ENCODE data around the gene CAPN9. TPM values are rescaled to one million over a fixed set of nuclear protein-coding genes. Genes with fewer than 3 reads are reported as not detected.

Gene CAPN9
- total and polyA plus RNA-seq, 2 donors from 2014 or later, result 0.41 TPM; not detected in 1

DNA sequence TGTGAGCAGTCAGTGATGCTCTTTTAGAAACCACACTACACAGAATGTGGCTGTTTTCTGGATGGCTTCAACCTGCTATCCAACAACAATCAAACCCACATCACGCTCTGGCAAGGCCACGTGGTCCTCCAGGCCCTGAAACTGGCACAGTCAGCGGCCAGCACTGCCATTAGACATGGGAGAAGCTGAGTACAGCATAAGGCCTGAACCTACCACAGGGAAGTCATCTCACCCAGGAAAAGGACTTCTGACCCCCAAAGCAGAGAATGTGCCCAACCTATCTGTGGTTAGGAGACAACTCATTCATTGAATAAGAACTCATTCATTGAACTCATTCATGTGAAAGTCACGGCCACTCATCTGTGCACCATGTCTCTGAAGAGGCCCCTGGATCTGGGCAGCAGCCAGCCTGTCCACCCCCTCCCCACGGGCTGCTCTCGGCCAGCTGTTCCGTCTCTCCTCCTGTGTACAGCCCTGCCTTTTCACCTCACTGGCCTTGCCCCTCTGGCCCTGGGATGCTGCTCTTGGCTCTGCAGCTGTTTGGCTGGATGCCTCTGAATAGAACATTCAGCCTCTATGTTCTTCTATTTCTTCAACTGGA lies 80.0 kb downstream of the CAPN9 start:
- Histone ChIP-seq H3K9ac (ENCODE audit: low read length in 3 of 3) (no peak overlapping the region), H3K4me1 (ENCODE audit: control insufficient read depth in 2 of 3, insufficient read depth in 2 of 3, low read depth in 1 of 3, low read length in 3 of 3) (peaks cover 0 to 4% (median 0%) of the 10 kb centered on the region in 3 donors), H3K4me3 (ENCODE audit: low read length in 3 of 3) (no peak overlapping the region), H3K36me3 (ENCODE audit: control insufficient read depth in 2 of 3, insufficient read depth in 3 of 3, low read length in 3 of 3) (no peaks in the 10 kb centered on the region), H3K9me3 (ENCODE audit: control insufficient read depth in 2 of 3, insufficient read depth in 1 of 3, low read length in 3 of 3) (no peaks in the 10 kb centered on the region), H3K27ac (ENCODE audit: low read depth in 2 of 2, low read length in 2 of 2) (no peak overlapping the region), H3K27me3 (ENCODE audit: control insufficient read depth, insufficient read depth, low read length) (no peaks in the 10 kb centered on the region)
- intact Hi-C loops (cut with DNase I), result no loop called here
- TF ChIP-seq, protein P1, sequence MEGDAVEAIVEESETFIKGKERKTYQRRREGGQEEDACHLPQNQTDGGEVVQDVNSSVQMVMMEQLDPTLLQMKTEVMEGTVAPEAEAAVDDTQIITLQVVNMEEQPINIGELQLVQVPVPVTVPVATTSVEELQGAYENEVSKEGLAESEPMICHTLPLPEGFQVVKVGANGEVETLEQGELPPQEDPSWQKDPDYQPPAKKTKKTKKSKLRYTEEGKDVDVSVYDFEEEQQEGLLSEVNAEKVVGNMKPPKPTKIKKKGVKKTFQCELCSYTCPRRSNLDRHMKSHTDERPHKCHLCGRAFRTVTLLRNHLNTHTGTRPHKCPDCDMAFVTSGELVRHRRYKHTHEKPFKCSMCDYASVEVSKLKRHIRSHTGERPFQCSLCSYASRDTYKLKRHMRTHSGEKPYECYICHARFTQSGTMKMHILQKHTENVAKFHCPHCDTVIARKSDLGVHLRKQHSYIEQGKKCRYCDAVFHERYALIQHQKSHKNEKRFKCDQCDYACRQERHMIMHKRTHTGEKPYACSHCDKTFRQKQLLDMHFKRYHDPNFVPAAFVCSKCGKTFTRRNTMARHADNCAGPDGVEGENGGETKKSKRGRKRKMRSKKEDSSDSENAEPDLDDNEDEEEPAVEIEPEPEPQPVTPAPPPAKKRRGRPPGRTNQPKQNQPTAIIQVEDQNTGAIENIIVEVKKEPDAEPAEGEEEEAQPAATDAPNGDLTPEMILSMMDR (IDR thresholded peaks at IDR 0.05; ENCODE audit: borderline replicate concordance, extremely low read depth, insufficient read depth), result no peak
- DNase-seq (peak; percentile 50 to 92 (median 64)), FAIRE-seq (no peak)

GRCh38 chr1:230827801-230828200 lies 80.6 kb downstream of the CAPN9 start:
- Histone ChIP-seq H3K27ac (ENCODE audit: low read depth in 2 of 2, low read length in 2 of 2) (no peak overlapping the region), H3K27me3 (ENCODE audit: control insufficient read depth, insufficient read depth, low read length) (no peaks in the 10 kb centered on the region), H3K9ac (ENCODE audit: low read length in 3 of 3) (no peak overlapping the region), H3K36me3 (ENCODE audit: control insufficient read depth in 2 of 3, insufficient read depth in 3 of 3, low read length in 3 of 3) (no peaks in the 10 kb centered on the region), H3K9me3 (ENCODE audit: control insufficient read depth in 2 of 3, insufficient read depth in 1 of 3, low read length in 3 of 3) (no peaks in the 10 kb centered on the region), H3K4me3 (ENCODE audit: low read length in 3 of 3) (no peak overlapping the region), H3K4me1 (ENCODE audit: control insufficient read depth in 2 of 3, insufficient read depth in 2 of 3, low read depth in 1 of 3, low read length in 3 of 3) (peaks cover 0 to 4% (median 0%) of the 10 kb centered on the region in 3 donors)
- peak in 1 of 5 donors; percentile 84 for DNase-seq
- TF ChIP-seq, protein P1 (IDR thresholded peaks at IDR 0.05; ENCODE audit: borderline replicate concordance, extremely low read depth, insufficient read depth), result no peak
- intact Hi-C loops (cut with DNase I), result no loop called here
- no peak for FAIRE-seq

DNA sequence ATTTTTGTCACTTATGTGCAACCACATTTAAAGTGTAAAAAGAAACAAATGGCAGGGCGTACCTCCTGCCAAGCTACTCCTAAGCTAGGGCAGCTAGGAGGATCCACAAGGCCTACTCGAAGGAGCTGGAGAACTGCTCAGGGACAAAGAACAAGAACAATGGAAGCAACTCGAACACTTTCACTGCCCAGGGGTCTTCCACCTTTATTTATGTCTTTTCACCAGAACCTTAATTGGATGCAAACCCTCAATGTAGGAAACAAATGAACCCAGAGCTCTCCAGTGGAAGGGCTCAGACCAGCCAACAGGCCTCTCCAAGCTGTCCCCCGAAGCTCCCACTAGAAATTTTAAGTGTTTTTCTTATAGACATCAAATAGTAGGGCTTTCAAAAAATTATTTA lies 81.2 kb downstream of the CAPN9 start:
- Histone ChIP-seq H3K27ac (ENCODE audit: low read depth in 2 of 2, low read length in 2 of 2) (no peak overlapping the region), H3K4me3 (ENCODE audit: low read length in 3 of 3) (no peak overlapping the region), H3K9me3 (ENCODE audit: control insufficient read depth in 2 of 3, insufficient read depth in 1 of 3, low read length in 3 of 3) (no peaks in the 10 kb centered on the region), H3K9ac (ENCODE audit: low read length in 3 of 3) (no peak overlapping the region), H3K4me1 (ENCODE audit: control insufficient read depth in 2 of 3, insufficient read depth in 2 of 3, low read depth in 1 of 3, low read length in 3 of 3) (peaks cover 0 to 4% (median 0%) of the 10 kb centered on the region in 3 donors), H3K36me3 (ENCODE audit: control insufficient read depth in 2 of 3, insufficient read depth in 3 of 3, low read length in 3 of 3) (no peaks in the 10 kb centered on the region), H3K27me3 (ENCODE audit: control insufficient read depth, insufficient read depth, low read length) (no peaks in the 10 kb centered on the region)
- TF ChIP-seq, protein P1 (IDR thresholded peaks at IDR 0.05; ENCODE audit: borderline replicate concordance, extremely low read depth, insufficient read depth), result no peak
- intact Hi-C loops (cut with DNase I), result no loop called here
- FAIRE-seq (no peak), DNase-seq (no peak)

DNA sequence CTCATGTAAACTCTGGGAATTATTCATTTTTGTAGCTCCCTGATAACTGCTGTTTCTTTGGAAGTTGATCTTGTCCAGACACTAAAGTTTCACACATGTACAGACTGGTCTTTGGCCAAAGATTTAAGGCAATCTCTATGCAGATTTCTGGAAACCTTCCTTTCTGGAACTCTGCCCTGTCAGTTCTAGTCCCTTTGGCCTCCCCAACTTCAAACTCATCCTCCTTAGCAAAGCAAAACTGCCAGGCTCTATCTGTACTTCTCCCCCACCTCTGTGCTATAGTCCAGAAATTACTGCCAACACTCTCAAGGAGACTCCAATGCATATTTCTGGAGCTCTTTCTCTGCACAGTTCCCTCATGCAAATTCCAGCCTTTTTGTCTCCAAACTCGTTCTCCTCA lies 84.6 kb downstream of the CAPN9 start:
- Histone ChIP-seq H3K27ac (ENCODE audit: low read depth in 2 of 2, low read length in 2 of 2) (no peak overlapping the region), H3K9ac (ENCODE audit: low read length in 3 of 3) (no peak overlapping the region), H3K4me1 (ENCODE audit: control insufficient read depth in 2 of 3, insufficient read depth in 2 of 3, low read depth in 1 of 3, low read length in 3 of 3) (no peaks in the 10 kb centered on the region), H3K4me3 (ENCODE audit: low read length in 3 of 3) (no peak overlapping the region), H3K27me3 (ENCODE audit: control insufficient read depth, insufficient read depth, low read length) (no peaks in the 10 kb centered on the region), H3K36me3 (ENCODE audit: control insufficient read depth in 2 of 3, insufficient read depth in 3 of 3, low read length in 3 of 3) (no peaks in the 10 kb centered on the region), H3K9me3 (ENCODE audit: control insufficient read depth in 2 of 3, insufficient read depth in 1 of 3, low read length in 3 of 3) (no peaks in the 10 kb centered on the region)
- intact Hi-C loops (cut with DNase I), result no loop called here
- TF ChIP-seq, protein P1 (IDR thresholded peaks at IDR 0.05; ENCODE audit: borderline replicate concordance, extremely low read depth, insufficient read depth), result no peak
- FAIRE-seq, result no peak
- DNase-seq, result peak in 1 of 5 donors; percentile 37
